A204.1 (cell line): ENCODE measurements around the gene RBL1.
"Not testable (repeated sequence)": the region's sequence is repeated elsewhere in the genome, so short reads cannot be mapped to it uniquely, and the experiment has no call there.

Source experiments
- FAIRE-seq: peaks from 2 replicates; lab custom pipeline; 2012; peaks lifted over from hg19 to GRCh38; lab: Jason Lieb, UNC

The RBL1 gene

DNA sequence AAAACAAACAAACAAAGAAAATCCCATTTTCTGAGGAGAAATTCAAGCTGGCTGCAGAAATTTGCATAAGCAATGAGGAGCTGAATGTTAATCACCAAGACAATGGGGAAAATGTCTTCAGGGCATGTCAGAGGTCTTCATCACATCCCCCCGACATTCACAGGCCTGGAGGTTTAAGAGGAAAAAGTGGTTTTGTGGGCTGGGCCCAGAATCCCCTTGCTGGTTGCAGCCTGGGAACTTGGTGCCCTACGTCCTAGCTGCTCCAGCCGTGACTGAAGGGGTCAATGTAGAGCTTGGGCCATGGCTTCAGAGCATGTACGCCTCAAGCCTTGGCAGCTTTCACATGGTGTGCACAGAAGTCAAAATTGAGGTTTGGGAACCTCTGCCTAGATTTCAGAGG lies 101.6 kb downstream of the RBL1 start:
- not testable (repeated sequence) for FAIRE-seq

GRCh38 chr20:36992802-36993334 lies 102.9 kb downstream of the RBL1 start:
- FAIRE-seq, result no peak

DNA sequence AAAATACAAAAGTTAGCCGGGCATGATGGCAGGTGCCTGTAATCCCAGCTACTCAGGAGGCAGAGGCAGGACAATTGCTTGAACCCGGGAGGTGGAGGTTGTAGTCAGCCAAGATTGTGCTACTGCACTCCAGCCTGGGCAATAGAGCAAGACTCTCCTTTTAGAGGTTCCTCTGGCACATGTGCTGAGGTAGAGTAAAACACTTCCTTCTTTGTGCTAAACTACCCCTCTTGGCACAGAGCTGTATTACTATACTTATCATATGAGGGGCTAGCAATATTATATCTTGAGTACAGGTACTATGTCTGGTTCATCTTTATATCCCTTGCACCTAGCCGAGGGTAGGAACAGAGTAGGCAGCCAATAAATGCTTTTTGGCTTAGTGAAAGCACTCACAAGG lies 104.1 kb downstream of the RBL1 start:
- no peak for FAIRE-seq

GRCh38 chr20:36989797-36990196 lies 106.0 kb downstream of the RBL1 start:
- FAIRE-seq, result no peak

GRCh38 chr20:36988494-36988966 lies 107.3 kb downstream of the RBL1 start:
- no peak for FAIRE-seq

GRCh38 chr20:36984257-36984638 lies 111.5 kb downstream of the RBL1 start:
- FAIRE-seq, result no peak

- no peak for FAIRE-seq
These were observed 120.5 kb downstream of the RBL1 start for GRCh38 chr20:36975099-36975818.

DNA sequence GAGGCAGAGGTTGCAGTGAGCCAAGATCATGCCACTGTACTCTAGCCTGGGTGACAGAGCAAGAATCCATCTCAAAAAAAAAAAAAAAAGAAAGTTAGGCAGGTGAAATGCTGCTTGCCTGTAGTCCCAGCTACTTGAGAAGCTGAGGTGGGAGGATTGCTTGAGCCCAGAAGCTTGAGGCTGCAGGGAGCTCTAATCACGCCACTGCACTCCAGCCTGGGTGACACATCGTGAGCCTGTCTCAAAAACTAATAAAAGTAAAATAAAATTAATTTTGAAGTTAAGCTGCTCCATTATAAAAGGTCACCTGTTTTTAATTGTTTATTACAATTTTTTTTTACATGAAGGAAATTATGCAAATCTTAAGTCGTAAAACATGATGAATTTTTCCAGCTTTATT lies 121.1 kb downstream of the RBL1 start:
- FAIRE-seq, result no peak

DNA sequence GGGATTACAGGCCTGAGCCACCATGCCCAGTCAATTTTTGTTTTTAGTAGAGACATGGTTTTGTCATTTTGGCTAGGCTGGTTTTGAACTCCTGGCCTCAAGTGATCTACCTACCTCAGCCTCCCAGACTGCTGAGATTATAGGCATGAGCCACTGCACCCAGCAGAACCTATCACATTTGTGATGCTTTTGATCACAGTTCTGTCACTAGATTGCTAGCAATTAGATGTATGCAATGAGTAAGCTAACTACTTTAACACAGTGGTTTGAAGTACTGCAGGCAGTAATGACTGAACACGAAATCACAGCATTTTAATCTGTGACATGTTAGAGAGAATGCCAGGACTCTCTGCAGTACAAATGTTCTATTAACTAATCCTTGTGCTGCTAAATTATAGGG lies 124.7 kb downstream of the RBL1 start:
- no peak for FAIRE-seq

DNA sequence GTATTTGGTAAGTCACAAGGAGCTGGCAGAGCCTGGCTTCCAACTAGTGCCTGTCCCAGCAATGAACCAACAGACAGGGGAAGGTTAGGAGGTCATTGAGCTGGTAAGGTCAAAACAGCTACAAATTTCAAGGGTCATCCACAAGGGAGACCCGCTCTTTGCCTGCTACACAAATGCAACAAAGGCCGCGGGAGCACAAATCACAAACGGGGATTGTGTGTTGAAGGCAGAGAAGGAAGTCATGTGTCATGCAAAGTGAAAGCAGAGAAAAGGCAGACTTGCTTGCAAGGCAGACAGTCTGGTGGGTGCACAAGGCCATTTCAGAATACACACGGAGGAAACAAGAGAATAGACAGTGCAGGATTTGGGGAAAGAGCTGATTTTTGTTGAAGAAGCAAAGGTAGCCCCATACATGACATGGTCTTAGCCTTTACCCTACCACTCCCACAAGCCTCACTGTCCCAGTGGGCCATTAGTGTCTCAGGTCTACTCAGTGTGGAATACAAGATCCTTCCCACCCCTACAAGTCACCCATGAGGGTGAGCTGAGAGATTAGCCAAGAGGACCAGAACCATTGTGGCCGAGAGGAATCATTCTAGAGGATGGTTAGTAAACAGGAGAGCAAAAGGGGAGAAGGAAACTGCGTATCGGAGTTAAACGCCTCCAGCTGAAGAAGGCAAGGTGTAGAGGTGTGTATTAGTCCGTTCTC lies 126.2 kb downstream of the RBL1 start:
- no peak for FAIRE-seq

- no peak for FAIRE-seq
These were observed 126.7 kb downstream of the RBL1 start for GRCh38 chr20:36969051-36969450.

DNA sequence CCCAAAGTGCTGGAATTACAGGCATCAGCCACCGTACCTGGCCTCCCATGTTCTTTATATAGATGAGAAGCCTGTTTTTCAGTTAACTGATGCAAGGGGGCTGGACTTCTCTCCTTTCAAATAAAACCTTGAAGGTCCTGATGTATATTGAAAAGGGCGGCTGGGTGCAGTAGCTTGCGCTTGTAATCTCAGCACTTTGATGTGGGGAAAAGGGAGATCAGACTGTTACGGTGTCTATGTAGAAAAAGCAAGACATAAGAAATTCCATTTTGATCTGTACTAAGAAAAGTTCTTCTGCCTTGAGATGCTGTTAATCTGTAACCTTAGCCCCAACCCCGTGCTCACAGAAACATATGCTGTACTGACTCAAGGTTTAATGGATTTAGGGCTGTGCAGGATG lies 128.2 kb downstream of the RBL1 start:
- no peak for FAIRE-seq

- not testable (repeated sequence) for FAIRE-seq
These were observed 128.8 kb downstream of the RBL1 start for GRCh38 chr20:36966965-36967364.

GRCh38 chr20:36962354-36962941 lies 133.3 kb downstream of the RBL1 start:
- not testable (repeated sequence) for FAIRE-seq

- FAIRE-seq, result no peak
These were observed 136.6 kb downstream of the RBL1 start for GRCh38 chr20:36959242-36959641.

DNA sequence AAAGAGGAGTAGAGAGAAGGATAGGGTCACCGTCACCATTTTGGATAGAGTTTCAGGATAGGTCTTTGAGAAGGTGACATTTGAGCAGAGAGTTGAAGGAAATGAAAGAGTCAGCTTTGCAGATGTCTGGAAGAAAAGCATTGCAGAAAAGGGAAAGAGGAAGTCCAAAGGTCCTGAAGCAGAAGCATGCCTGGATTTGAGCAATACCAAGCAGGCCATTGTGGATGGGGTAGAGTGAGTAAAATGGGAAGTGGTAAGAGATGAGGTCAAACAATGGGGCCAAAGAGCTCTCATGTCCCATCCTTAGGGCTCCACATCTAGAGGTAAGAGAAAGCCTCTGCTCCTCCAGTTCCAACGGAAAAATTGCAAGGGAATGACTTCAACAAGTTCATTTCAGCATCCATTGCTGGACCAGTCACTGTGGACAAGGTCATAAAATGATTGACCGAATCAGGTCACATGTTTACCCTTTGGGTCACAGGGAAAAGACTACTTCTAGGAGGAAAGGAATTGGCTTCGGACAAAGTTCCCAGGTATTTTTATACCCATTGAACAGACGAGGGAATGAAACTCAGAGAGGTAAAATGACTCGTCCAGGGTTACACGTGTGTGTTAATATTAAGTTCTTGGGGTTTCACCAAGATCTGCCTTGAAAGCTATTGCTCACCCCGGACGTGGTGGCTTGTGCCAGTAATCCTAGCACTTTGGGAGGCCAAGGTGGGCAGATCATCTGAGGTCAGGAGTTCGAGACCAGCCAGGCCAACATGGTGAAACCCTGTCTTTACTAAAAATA lies 137.7 kb downstream of the RBL1 start:
- no peak for FAIRE-seq

DNA sequence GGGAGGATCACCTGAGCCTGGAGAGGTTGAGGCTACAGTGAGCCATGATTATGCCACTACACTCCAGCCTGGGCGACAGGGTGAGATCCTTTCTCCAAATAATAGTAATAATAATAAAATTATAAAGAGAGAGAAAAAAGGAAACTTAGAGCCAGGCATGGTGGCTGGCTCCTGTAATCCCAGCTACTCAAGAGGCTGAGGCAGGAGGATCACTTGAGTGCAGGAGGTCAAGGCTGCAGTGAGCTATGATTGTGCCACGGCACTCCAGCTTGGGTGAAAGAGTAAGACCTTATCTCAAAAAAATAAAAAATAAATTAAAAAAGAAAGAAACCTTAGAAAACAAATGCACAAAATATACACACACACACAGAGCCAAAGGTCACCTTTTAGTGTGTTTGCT lies 139.1 kb downstream of the RBL1 start:
- no peak for FAIRE-seq

GRCh38 chr20:36956016-36956415 lies 139.8 kb downstream of the RBL1 start:
- FAIRE-seq, result no peak

DNA sequence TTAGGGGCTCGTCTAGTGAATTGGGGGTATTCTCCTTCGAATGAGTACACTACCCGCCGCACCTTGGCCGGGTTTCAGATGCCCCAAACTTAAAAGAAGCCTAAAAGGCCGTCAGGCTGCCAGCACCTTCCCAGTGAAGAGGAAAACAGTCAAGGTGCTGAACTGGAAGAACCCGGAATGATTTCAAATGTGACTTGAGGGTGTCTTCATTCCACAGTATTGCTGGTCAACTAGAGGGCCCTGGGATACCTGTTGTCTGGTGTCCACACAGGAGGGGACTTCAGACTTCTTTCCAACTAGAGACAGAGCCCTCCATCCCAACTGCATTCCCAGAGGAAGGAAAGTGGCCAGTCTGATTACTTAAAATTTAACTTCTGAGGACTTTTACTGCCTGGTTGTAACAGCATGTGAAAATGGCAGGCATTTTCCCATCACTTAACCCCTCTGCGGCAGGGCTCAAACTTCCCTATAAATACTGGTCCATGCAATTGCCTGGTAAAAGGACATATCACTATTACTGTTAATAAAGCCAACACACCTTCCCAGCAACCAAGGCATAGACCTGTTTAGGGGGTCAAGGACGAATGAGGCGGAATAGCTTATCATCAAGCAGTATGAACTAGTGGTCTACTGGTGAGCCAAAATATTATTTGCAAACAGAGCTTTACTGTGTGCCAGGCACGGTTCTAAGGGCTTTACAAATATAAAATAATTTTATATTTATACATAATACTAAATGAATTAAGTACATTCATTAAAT lies 143.6 kb downstream of the RBL1 start:
- FAIRE-seq, result no peak

- peak; percentile 57 for FAIRE-seq
These were observed 144.4 kb downstream of the RBL1 start, which contains the start of gene SAMHD1 for GRCh38 chr20:36951198-36951978. SAMHD1 (minus strand) TSS chr20:36951708; CDS start chr20:36951643, 65 bp downstream.
